A549 treated with Mapracorat at 1 μM for 4 hours (cell line): ENCODE results near the gene PADI3. TPM values are rescaled to one million over a fixed set of nuclear protein-coding genes. Genes with fewer than 3 reads are reported as not detected.

Source experiments
- total RNA-seq: library from RNA; stranded (reverse); fragments of 200-300 nt; extraction: Qiagen RNA extraction; gene quantifications from 5 replicates; pipeline ENCODE4 v1.2.3, GENCODE V29; 2022

The PADI3 gene
- 0.85 to 1.4 TPM (median 1.1 TPM) in 5 replicates for total RNA-seq

DNA sequence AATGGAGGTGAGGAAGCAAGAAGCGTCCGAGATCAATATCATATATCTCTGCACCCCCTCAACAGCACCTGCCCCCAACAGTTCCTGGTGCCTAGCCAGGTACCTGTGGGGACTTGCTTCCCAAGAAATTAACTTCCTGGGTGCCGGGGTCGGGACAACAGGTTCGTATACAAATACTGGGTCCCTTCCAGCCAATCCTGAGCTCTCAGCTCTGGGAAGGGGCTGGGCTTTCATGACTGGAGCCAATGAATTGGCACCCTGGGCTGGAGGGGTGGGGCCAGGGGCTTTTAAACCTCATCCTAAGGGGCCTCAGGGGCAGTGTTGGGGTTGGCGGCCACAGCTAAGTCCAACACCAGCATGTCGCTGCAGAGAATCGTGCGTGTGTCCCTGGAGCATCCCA lies at the start of gene PADI3:
TSS of gene PADI3 (plus strand) at position 318 of the 400 bp plus-strand sequence. CDS start at position 358, 40 bp downstream.

GRCh38 chr1:17204546-17205440 lies 44.1 kb upstream of the PADI3 start, which contains the start of gene PADI1:
PADI1 (plus strand) TSS chr1:17205128; CDS start chr1:17205218, 90 bp downstream.

GRCh38 chr1:17307946-17308345 lies 59.0 kb downstream of the PADI3 start, which contains the start of gene PADI4:
PADI4 (plus strand) TSS chr1:17308197; CDS start chr1:17308223, 26 bp downstream.

Other genes starting within 250 kb of the PADI3 start
- 22.7 to 31.8 TPM (median 27.1 TPM) in 5 replicates for gene ATP13A2, start 237.2 kb upstream of the PADI3 start, total RNA-seq
- gene SDHB, start 195.1 kb upstream of the PADI3 start, total RNA-seq: 102 to 109 TPM (median 106 TPM) in 5 replicates
- gene PADI2, start 129.6 kb upstream of the PADI3 start, total RNA-seq: 0.86 to 1.1 TPM (median 1.0 TPM) in 5 replicates
- 1.3 to 2.0 TPM (median 1.5 TPM) in 5 replicates for gene PADI1, start 44.0 kb upstream of the PADI3 start, total RNA-seq
- gene PADI4, start 59.1 kb downstream of the PADI3 start, total RNA-seq: not detected in 5 replicates
- gene PADI6, start 123.1 kb downstream of the PADI3 start, total RNA-seq: not detected in 5 replicates
- gene RCC2, start 190.6 kb downstream of the PADI3 start, total RNA-seq: 50.8 to 58.5 TPM (median 54.8 TPM) in 5 replicates